ENCODE results near the gene DPH1.

Gene DPH1

GRCh38 chr17:2051933-2052559 lies 22.1 kb downstream of the DPH1 start:
- no peak for DNase-seq

DNA sequence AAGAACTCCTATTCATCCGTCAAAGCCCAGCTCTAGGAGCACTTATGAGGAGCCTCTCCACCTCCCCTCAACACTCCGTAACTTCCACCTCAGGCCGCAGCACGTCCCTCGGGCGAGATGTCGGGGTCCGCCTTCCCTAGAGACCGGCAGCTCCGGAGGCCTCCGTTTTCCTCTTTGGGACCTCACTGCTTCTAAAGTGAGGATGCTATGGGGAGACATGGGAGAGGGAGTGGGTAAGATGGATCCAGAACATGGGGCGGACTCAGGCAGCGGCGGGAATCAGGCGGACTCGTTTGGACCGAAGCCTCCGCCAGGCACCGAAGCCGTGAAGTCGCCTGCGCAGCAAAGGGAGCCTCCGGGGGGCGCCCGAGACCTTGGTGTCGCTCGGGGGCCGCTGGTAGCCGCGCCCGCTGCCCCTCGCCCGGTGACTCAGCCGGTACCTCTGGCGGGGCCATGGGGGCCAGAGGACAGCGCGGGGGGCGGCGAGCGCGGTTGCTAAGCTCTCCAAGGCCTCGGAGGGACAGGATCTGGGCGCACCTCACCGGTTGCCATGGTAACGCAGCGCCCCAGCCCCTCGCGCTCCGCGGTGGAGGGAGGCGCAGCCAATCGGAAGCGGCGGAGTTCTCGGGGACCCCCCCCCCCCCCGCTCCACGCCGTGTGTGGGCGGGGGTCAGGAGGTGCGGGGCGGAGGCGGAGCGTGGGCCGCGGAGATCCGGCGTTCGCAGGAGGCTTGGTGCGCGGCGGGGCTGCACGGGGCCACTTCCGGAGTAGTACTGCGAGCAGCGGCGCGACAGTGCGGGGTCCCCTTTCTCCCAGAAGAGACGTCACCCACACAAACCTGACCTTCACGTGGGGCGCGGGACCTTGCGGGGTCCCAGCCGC lies 23.7 kb downstream of the DPH1 start:
- peak; percentile 57 for DNase-seq

GRCh38 chr17:2054262-2054511 lies 24.2 kb downstream of the DPH1 start:
- no peak for DNase-seq

GRCh38 chr17:2054512-2055291 lies 24.7 kb downstream of the DPH1 start, which contains the start of gene HIC1:
TSS of gene HIC1 (plus strand) at chr17:2055103. CDS start at chr17:2056691, 1,588 bp downstream.
- DNase-seq = peak; percentile 74

DNA sequence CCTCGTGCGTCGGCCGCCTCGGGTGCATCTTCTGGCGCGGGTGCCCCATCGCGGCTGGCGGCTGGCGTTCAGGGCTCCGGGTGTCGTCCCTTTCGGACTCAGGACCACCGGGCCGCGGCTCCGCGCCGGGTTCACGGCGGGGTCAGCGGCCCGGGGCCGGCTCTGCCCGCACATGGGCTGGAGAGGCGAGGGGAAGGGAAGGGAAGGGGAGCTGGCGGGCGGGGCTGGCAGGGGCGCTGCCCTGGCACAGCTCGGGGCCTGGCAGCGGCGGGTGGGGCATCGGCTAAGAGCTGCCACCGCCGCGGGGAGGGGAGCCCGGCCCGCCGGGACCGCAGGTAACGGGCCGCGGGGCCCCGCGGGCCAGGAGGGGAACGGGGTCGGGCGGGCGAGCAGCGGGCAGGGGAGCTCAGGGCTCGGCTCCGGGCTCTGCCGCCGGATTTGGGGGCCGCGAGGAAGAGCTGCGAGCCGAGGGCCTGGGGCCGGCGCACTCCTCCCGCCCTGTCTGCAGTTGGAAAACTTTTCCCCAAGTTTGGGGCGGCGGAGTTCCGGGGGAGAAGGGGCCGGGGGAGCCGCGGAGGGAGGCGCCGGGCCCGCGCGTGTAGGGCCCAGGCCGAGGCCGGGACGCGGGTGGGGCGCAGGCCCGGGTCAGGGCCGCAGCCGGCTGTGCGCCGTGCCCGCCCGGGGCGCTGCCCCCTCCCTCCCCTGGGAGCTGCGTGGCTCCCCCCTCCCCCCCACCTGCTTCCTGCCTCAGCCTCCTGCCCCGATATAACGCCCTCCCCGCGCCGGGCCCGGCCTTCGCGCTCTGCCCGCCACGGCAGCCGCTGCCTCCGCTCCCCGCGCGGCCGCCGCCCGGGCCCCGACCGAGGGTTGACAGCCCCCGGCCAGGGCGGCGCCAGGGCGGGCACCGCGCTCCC lies 25.6 kb downstream of the DPH1 start:
- no peak for DNase-seq

DNA sequence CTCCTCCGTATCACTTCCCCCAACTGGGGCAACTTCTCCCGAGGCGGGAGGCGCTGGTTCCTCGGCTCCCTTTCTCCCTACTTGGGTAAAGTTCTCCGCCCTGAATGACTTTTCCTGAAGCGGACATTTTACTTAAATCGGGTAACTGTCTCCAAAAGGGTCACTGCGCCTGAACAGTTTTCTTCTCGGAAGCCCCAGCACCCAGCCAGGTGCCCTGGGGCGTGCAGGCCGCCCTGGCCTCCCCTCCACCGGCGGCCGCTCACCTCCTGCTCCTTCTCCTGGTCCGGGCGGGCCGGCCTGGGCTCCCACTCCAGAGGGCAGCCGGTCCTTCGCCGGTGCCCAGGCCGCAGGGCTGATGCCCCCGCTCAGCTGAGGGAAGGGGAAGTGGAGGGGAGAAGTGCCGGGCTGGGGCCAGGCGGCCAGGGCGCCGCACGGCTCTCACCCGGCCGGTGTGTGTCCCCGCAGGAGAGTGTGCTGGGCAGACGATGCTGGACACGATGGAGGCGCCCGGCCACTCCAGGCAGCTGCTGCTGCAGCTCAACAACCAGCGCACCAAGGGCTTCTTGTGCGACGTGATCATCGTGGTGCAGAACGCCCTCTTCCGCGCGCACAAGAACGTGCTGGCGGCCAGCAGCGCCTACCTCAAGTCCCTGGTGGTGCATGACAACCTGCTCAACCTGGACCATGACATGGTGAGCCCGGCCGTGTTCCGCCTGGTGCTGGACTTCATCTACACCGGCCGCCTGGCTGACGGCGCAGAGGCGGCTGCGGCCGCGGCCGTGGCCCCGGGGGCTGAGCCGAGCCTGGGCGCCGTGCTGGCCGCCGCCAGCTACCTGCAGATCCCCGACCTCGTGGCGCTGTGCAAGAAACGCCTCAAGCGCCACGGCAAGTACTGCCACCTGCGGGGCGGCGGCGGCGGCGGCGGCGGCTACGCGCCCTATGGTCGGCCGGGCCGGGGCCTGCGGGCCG lies 26.5 kb downstream of the DPH1 start:
- DNase-seq = peak; percentile 43

- no peak for DNase-seq
Measured at GRCh38 chr17:2057175-2057759, 27.3 kb downstream of the DPH1 start.

GRCh38 chr17:2057760-2058585 lies 28.0 kb downstream of the DPH1 start:
- no peak for DNase-seq

DNA sequence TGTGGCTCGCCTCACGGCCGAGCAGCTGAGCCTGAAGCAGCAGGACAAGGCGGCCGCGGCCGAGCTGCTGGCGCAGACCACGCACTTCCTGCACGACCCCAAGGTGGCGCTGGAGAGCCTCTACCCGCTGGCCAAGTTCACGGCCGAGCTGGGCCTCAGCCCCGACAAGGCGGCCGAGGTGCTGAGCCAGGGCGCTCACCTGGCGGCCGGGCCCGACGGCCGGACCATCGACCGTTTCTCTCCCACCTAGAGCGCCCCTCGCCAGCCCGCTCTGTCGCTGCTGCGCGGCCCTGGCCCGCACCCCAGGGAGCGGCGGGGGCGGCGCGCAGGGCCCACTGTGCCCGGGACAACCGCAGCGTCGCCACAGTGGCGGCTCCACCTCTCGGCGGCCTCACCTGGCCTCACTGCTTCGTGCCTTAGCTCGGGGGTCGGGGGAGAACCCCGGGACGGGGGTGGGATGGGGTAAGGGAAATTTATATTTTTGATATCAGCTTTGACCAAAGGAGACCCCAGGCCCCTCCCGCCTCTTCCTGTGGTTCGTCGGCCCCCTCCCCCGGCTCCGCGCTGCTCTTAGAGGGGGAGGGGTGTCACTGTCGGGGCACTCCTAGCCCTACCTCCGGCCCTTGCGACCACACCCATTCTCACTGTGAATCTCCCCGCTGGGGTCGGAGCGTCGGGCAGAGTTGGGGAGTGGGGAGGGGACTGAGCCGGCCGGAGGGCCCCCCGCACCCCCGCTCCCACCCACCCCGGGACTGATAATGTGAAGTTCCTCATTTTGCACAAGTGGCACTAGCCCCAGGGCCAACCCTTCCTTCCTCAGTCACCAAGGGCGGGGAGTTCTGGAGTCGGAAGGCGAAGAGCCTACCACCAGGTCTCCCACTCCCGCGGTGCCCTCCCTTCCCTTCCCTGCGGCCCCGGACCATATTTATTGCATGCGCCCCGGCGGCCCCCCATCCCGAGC lies 28.9 kb downstream of the DPH1 start:
- peak; percentile 71 for DNase-seq

DNA sequence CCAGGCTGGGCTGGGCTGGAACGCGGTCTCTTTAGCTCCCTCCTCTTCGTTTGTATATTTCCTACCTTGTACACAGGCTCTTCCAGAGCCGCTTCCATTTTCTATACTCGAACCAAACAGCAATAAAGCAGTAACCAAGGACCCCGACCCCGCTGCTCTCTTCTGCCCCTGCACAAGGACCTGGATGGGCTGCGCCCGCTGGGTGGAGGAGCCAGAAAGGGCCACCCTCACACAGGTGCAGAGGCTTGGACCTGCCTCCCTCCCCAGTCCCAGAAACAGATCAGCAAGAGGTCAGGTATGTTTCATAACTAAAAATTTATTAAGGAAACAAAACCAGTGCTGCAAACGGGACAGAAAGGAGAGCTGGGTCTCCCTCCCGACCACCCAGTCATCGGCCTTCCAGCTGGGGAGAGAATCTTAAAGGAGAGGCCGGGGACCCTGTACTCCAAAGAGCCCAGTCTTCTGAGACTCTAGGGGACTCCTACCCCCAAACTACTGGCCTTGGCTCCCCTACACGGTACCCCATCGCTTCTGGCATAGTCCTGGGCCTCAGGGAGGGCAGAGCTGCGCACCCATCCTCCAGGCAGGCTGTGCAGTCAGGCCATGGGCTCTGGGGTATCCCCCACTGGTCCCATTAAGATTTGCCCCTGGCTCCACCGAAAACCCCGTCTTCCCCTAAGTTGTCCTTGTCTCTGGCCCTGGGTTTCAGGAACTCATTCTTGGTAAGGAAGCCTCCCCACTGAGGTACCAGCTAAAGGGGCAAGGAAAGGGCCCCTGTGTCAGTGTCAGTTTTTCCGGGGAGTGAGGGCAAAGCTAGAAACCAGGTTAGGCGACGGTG lies 29.8 kb downstream of the DPH1 start:
- DNase-seq = no peak

GRCh38 chr17:2060385-2060658 lies 30.4 kb downstream of the DPH1 start:
- no peak for DNase-seq

DNA sequence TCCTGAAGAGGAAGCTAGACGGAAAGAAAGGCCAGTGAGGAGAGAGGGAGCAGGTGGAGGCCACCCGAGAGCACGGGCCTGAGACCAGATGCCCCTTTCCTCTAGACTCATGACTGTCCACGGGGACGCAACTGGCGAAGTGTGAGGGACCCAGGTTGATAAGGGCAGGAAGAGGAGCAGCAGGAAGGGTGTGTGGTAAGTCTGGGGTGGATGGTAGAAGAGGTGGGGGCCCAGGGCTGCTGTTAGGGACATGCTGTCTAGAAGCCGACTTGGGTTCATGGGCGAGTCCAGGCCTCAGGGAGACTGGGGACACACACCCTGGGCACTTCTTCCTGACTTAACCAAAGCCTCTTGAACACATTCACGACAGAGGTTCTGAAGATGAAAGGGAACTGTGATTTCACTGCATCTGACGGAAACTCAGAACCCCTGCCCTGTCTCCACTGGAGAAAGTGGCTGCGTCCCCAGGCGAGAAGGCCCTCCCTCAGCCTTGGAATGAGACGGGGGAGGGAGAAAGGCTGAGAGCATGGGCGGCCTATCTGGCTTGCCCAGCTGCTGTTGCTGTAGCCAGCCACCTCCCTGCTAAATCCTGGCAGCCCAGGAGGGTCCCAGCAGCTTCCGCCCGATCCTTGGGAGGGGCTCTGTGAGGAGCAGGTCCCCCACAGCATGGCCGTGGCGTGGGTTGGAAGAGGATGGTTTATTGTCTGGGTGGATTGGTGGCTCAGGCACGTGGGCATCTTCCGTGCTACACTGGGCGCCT lies 30.9 kb downstream of the DPH1 start:
- DNase-seq = no peak

DNA sequence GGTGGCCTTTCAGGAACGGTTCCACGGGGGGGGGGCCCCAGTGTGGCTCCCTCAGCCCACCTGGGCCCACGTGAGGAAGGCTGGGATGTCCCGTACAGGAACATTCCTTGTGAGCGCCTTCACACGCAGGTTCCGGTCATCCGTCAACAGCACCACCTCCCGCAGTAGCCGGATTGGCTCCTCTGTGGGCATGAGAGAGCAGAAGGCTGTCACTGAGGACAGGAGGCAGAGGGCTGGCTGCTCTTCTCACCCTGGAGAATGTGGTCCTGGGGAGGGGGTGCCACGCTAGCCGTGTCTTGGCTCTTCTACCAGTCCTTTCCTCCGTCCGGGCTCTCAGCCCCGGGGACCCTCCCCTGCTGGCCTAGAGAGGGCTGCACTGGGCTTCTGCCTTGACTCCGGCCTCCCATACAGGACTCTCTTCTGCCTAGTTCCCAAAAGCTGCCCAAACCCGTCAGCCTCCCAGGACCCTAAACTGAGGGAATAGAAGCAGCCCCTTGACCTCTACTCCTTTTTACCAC lies 31.5 kb downstream of the DPH1 start:
- DNase-seq = no peak

DNA sequence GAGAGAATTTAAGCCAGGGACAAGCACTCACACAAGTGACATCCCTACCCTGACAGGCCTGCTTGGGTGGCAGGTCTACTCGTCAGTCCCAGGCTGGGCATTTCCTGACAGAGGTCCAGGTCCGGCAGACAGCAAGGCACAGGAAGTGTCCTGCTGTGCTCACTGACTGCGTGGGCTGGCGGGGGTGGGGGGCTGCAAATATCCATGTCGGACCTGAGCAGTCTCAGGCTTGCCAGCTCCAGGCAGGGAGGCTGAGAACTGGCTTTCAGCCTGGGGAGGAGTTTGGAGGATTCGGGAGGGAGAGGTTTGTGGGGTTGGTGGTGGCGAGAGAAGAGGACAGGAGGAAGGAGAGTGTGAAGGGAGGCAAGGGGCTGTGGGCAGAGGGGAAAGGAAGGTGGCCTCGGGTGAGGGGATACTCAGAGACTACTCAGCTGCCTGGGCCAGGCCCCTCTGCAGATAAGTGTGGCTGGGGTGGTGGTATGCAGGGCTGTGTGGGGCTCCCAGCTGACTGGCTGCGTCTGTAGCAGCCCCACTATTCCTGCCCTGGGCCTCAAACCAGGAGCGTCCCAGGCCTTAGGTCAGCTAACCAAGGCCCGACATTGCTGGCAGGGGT lies 32.7 kb downstream of the DPH1 start:
- DNase-seq = no peak

DNA sequence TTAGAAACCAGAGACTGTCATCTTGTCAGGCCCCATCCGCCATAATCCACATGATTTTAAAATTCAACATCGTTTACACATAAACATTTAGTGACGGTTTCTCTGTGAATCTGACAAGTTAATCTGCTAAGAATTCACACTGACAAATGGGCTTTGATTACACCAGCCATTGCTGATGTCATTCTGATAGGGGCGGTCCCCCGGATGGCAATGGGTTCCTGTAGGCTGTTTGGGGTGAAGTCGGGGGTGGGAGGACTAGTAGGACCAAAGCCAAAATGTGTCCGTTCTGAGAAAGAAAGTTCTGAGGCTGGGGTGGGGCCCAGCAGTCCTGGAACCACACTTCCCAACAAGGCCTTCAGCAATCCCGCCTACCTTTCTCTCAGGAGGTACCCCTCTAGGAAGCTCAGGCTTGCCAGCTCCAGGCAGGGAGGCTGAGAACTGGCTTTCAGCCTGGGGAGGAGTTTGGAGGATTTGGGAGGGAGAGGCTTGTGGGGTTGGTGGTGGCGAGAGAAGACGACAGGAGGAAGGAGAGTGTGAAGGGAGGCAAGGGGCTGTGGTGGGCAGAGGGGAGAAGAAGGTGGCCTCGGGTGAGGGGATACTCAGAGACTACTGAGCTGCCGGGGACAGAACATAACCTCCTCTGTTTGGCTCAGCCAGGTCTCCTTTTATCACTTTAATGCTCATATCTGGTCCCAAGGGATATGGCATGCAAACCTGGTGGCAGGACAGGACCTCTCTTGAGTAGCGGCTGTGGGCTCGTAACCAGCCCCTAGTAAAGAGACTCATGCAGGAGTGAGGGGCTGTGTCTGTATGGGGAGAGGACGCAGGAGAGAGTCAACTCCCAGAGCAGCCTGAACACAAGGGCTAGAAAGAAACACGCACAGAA lies 33.6 kb downstream of the DPH1 start:
- DNase-seq = no peak

DNA sequence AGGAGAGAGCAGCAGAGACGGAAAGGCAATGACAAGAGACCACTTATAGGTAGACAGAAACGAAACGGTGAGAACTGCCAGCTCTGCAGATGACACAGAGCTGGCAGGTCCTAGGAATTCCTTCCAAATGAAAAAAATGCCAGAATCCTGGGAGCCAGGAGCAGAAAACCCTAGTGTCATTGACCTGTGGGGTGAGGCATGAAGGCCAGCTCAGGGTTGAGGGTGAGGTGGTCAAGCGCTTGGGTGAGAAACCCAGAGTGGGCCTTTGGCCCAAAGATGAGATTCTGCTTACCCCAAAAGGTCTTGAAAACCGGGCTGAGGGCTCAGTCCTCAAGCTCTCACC lies 34.2 kb downstream of the DPH1 start:
- no peak for DNase-seq

Data from activated CD4-positive, alpha-beta T cell treated with anti-CD3 and anti-CD28 coated beads, Interleukin-2, amount 50 U/mL, for 16 hours (primary cell).